GM19023 (cell line): ENCODE data around the gene VSTM2B.

ENCODE experiments used
- ATAC-seq: cut with Tn5 transposase; IDR thresholded peaks from one replicate; pipeline ENCODE4 v1.9.1; 2021; ENCODE audit warnings: mild to moderate bottlenecking, moderate library complexity; ENCODE audit not compliant: unreplicated experiment

Gene VSTM2B

GRCh38 chr19:29495901-29496441 lies 29.8 kb upstream of the VSTM2B start:
- no peak for ATAC-seq

GRCh38 chr19:29497241-29497640 lies 28.6 kb upstream of the VSTM2B start:
- ATAC-seq = no peak

GRCh38 chr19:29497686-29498436 lies 27.9 kb upstream of the VSTM2B start:
- no peak for ATAC-seq

- no peak for ATAC-seq
Measured at GRCh38 chr19:29499261-29499920, 26.4 kb upstream of the VSTM2B start.

- no peak for ATAC-seq
Measured at GRCh38 chr19:29499921-29500590, 25.7 kb upstream of the VSTM2B start.

- no peak for ATAC-seq
Measured at GRCh38 chr19:29501816-29502580, 23.8 kb upstream of the VSTM2B start.

GRCh38 chr19:29502581-29502850 lies 23.3 kb upstream of the VSTM2B start:
- no peak for ATAC-seq

- ATAC-seq = no peak
Measured at GRCh38 chr19:29503140-29503758, 22.5 kb upstream of the VSTM2B start.

- ATAC-seq = no peak
Measured at GRCh38 chr19:29503785-29504184, 22.0 kb upstream of the VSTM2B start.

GRCh38 chr19:29504454-29504853 lies 21.3 kb upstream of the VSTM2B start:
- ATAC-seq = no peak

GRCh38 chr19:29505097-29505824 lies 20.5 kb upstream of the VSTM2B start:
- ATAC-seq = no peak

- no peak for ATAC-seq
Measured at GRCh38 chr19:29506619-29506911, 19.2 kb upstream of the VSTM2B start.

- no peak for ATAC-seq
Measured at GRCh38 chr19:29507081-29507860, 18.5 kb upstream of the VSTM2B start.

- no peak for ATAC-seq
Measured at GRCh38 chr19:29508181-29508580, 17.6 kb upstream of the VSTM2B start.

GRCh38 chr19:29509456-29509855 lies 16.3 kb upstream of the VSTM2B start:
- ATAC-seq = no peak

- no peak for ATAC-seq
Measured at GRCh38 chr19:29510701-29511265, 15.0 kb upstream of the VSTM2B start.

GRCh38 chr19:29511768-29512167 lies 14.0 kb upstream of the VSTM2B start:
- ATAC-seq = no peak

- no peak for ATAC-seq
Measured at GRCh38 chr19:29512748-29513147, 13.0 kb upstream of the VSTM2B start.

- no peak for ATAC-seq
Measured at GRCh38 chr19:29514525-29515232, 11.1 kb upstream of the VSTM2B start.
